HG03378 (cell line): Measurements from ENCODE around the gene NGB.

Source experiments
- ATAC-seq: cut with Tn5 transposase; IDR thresholded peaks from one replicate; pipeline ENCODE4 v1.9.1; 2021; ENCODE audit warnings: mild to moderate bottlenecking, moderate library complexity; ENCODE audit not compliant: unreplicated experiment

NGB gene

GRCh38 chr14:77238996-77239395 lies 32.0 kb downstream of the NGB start:
- ATAC-seq = no peak

GRCh38 chr14:77238356-77238755 lies 32.6 kb downstream of the NGB start:
- ATAC-seq = no peak

DNA sequence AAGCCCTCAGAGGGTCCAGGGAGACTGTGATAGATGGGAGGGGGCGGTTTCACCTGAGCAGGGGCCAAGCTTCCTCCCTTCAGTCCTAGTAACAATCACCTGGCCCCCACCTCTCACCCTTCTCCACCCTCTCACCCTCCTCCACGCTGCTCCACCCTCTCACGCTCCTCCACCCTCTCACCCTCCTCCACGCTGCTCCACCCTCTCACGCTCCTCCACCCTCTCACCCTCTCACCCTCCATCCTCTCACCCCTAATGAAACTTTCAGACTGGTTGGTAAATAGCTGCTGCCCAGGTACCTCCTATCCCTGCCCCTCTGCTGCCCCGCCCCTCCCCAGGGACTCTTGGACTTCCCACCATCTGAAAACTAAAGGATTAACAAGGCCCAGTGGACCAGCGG lies 34.2 kb downstream of the NGB start:
- no peak for ATAC-seq

DNA sequence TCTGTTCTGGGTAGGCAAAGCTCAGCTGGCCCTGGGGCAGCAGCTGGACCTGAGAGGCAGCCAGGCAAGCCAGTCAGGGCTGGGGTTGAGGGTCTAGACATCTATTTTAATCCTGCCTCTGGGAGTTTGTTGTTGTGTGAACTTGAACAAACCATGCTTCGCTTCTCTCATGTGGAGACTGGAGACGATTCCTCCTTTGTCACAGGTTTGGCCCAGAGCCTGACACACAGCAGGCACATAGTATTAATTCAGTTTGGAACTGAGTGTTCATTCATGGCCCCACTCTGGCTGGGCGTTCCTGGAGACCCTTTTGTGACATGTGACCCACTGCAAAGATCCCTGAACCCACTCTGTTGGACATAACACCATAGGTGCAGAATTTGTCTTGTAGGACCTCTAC lies 39.3 kb downstream of the NGB start:
- no peak for ATAC-seq

DNA sequence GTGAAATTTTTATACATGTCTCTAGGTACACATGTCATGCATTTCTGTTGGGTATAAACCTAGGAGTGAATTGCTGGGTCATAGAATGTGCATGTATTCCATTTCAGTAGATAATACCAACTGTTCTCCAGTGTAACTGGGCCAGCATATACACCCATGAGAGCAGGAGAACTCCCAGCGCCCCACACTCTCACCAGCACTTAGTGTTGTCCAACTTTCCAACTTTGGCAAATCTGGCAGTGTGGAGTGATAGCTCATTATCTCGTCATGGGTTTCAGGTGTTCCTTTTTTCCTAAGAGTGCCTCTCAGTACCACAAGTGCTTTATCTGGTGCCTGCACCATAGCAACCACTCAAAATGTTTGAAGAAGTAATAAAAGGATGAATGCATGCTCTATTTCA lies 40.1 kb downstream of the NGB start:
- ATAC-seq = no peak

DNA sequence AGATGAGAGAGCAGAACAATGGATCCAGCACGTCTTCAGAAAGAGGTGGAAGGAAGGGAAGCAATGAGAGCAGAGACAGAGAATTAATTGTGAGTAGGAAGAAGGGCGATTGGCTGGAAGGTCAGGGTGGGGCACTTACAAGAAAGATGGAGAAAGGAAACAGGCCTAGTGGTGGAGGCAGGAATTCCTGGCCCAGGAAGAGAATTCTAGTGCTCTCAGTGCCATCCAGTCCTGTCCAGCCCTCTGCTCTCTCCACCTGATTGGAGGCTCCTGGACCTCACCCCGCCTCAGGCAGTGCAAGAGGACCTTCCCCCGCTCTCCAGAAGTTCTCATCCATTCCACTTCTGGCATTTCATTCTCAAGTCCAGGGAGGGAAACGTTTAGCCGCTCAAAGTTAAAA lies 43.0 kb downstream of the NGB start:
- ATAC-seq = no peak

DNA sequence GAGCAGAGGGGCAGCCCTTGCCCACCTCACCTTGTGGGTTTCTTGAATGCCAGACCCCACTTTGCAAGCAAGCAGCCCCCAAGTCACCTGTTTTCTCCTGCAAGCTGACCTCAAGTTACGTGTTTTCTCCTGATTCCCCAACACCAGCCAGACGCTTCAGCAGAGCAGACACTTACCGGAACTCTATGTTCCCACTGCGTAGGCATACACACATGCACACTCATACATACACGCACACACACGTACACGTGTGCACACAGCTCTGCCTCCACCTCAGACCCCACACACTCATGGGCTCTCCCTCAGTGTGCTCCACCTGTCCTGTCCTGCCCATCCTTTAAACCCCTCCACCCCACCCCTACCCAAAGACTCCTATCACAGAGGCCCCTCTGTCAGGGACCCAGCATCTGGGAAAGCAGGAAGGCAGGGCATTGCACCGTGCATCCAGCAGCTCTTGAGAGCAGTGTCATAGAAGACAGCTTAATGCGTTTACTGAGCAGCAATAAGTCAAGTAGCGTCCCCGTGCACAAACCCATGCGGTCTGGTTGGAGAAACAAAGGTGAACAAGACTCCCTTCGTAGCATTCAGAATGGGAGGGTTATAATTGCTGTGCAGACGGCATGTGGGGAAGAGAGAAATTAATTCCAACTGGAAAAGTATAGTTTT lies 45.0 kb downstream of the NGB start:
- ATAC-seq = no peak

DNA sequence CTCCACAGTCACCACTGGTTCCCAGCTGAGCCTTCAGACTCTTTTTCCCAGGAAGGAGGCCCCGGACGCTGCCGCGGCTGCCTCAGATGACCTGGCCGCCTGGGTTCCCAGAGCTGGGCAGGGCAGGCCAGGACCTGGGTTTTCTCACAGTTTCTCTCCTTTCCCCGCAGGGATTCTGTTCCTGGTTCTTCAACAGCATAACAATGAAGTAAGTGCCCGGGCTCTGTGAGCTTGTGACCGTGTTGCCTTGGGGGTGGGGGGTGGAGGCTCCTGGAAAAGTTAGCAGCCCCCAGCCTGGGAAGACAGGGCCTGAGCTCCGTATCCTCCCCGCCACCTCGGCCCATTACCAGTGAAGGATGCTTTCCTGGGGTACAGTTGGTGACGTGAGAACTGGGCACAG lies 45.8 kb downstream of the NGB start:
- ATAC-seq = no peak

DNA sequence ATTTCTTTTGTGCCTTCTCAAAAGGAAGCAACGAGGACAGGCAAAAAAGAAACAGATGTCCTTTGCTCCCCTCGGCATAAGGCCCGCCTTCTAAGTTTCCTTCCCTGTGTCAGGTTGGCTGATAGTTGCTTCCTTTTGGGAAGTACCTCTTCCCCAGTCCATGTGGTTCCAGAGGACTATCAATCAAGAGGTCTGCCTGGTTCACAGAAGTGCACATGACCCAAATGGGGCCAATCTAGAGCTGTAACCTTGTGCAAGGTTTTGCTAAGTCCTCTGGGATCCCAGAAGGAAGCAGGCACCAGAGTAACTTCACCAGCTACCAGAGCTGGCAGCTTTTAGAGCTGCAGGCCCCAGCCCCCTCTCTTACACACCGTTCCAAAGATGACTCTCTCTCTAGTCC lies 46.8 kb downstream of the NGB start:
- no peak for ATAC-seq

DNA sequence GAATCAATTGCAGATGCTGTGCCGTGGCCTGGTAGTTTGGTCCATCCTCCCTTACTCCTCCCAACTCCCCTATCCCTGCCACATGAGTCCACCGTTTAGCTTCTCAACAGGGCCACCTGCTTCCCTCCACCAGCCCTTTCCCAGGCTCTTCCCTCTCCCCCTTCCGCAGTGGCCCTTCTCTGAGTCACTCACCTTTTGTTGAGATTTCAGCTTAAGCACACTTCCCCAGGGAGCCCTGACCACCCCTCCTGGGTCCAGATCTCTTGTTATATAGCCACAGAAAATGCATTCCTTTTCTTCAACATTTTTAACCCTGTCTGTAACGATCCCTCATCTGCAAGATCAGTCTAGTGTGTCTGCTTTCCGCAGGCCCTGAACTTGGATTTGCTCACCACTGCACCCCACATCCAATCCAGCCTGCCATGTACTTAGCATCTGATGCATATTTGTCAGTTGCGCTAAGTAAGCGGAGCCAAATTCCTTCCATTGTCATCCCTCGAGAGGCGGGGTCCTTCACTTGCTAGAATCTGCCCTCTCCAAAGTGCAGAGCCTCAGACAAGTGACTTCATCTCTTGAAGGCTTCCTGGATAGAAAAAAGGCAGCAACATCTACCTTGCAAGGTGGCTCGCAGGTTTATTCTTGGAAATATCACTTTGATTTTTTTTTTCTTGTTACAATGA lies 48.3 kb downstream of the NGB start:
- ATAC-seq = no peak

DNA sequence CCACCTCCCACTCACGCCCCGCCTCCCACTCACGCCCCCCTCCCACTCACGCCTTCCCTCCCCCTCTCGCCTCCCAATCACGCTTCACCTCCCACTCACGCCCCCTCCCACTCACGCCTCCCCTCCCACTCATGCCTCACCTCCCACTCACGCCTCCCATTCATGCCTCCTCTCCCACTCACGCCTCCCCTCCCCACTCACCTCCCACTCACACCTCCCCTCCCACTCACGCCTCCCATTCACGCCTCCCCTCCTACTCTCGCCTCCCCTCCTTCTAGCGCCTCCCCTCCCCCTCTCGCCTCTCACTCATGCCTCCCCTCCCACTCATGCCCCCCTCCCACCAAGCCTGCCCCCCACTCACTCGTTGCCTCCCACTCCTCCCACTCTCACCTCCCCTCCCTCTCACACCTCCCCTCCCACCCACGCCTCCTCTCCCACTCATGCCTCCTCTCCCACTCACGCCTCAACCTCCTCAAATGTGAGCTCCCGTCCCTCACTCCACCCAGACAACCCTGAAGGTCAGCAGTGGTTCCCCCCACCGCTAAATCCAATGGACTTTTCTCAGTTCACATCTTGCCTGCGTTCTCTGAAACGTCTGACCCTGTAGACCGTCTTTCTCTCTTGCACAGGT lies 49.6 kb downstream of the NGB start:
- no peak for ATAC-seq

DNA sequence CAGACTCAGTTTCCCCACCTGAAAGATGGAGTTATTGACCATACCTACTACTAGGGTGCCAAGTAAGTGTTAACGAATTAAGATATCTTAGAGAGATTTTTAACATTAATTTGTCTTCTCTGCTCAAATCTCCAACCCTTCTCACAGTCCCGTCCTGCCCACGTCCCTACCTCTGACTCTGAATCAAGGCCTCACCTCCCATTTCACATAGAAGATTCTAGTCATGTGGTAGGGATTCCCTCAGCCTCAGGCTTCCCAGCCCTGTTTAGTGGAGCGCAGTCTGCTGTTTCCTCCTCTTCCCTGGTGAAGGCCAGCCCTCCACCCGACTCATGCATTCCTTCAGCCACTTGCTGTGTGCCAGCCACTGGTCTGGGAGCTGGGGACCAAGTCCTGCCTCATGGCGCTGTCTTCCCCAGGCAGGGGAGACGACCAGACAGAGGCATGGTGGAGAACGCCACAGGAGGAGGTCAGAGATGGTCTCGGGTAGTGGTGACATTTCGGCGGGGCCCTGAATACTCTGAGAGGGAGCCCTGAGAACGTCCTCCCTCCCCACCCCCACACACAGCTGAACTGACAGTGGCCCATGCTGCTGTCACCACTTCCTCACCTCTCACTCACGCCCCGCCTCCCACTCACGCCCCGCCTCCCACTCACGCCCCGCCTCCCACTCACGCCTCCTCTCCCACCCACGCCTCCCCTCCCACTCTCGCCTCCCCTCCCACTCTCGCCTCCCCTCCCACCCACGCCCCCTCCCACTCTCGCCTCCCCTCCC lies 50.6 kb downstream of the NGB start:
- ATAC-seq = no peak

GRCh38 chr14:77219591-77219990 lies 51.4 kb downstream of the NGB start:
- ATAC-seq = no peak

DNA sequence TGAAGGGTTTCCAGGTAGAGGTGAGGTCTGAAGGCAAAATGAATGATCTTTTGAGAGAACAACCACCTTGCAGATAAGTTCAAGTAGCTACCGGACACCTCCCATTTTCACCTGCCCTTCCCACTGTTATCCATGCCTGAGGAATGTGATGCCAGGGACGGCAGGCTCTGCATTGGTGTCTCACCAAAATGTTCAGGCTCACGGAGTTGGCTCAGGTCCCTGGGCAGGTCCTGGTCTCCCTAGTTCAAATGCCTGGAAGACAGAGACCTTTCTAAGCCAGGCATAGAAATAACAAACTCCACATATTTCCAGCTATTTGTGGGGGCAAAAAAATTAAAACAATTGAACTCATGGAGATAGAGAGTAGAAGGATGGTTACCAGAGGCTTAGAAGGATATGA lies 53.5 kb downstream of the NGB start:
- no peak for ATAC-seq
